Measurements from ENCODE around the gene B3GNT2.

GRCh38 chr2:62222171-62222570, 26.3 kb downstream of the B3GNT2 start:
- TF ChIP-seq CTCF (IDR thresholded peaks at IDR 0.05 in 8 of 11, conservative IDR thresholded peaks at IDR 0.05 in 3 of 11) (no peak), POLR2A (IDR thresholded peaks at IDR 0.05) (no peak), POLR2AphosphoS5 (IDR thresholded peaks at IDR 0.05) (no peak)

Measured in spleen (tissue), 7 donors.